Measurements from ENCODE around the gene RORC.

- TF ChIP-seq CTCF (conservative IDR thresholded peaks at IDR 0.05; ENCODE audit: low read depth, low read length) (no peak), EZH2 (IDR thresholded peaks at IDR 0.05; ENCODE audit: low read length, unreplicated experiment) (no peak)
Observed at GRCh38 chr1:151855933-151856332, 24.3 kb upstream of the RORC start.
